K562 (cell line): ENCODE results near the gene CSTF1. TPM values are rescaled to one million over a fixed set of nuclear protein-coding genes. Genes with fewer than 3 reads are reported as not detected.

Experiments used
- ATAC-seq: fragments of 200-7000 bp; cut with Tn5 transposase; 3 replicates; pipeline ENCODE4 v1.9.1; 2020; ENCODE audit warnings: moderate library complexity
- BruUV-seq: library from RNA; stranded (reverse); fragments of 400-500 nt; replicated peaks from 2 replicates; lab custom pipeline; 2021; lab: Mats Ljungman, UMichigan
- CTCF ChIA-PET: fragments of 300-600 bp; formaldehyde crosslinking; extraction: SDS; loops from one replicate; lab custom pipeline; 2021; ENCODE audit warnings: low intra/inter-chr PET ratio; lab: Yijun Ruan, JAX
- POLR2A ChIA-PET: fragments of 300-600, 350-650 bp; sonication (Branson Sonifier 250); formaldehyde crosslinking; extraction: SDS; loops from one replicate; lab custom pipeline; 2021; ENCODE audit warnings: antibody characterized with exemption, inconsistent platforms; lab: Yijun Ruan, JAX
- DNase-seq, 4 experiments: peaks; one replicate each; pipeline versions ENCODE4 v3.0.0 to v3.0.0-alpha.2; 2011 to 2018; ENCODE audit warnings: low spot score in 3 of 4, mixed read lengths in 3 of 4; ENCODE audit errors: extremely low read depth in 1 of 4
- FAIRE-seq: peaks from 2 replicates; lab custom pipeline; 2011; peaks lifted over from hg19 to GRCh38; lab: Jason Lieb, UNC
- H2AFZ ChIP-seq: 2 replicates; pipeline ENCODE4 v1.6.0; 2011; ENCODE audit warnings: low read depth, low read length, control low read depth, inconsistent platforms
- H3K27ac ChIP-seq: fragments of 200-600 bp; 3 replicates; pipeline ENCODE4 v1.8.0; 2011; ENCODE audit warnings: low read depth, mild to moderate bottlenecking, control low read depth, inconsistent platforms, low read length, moderate library complexity, mixed read lengths; ENCODE audit errors: extremely low read depth
- H3K27me3 ChIP-seq, 2 experiments: fragments of 300-600 bp in 1 of 2; 2 replicates in 1 of 2; 3 replicates in 1 of 2; pipeline versions ENCODE4 v1.6.0 to v1.8.0; 2011; ENCODE audit warnings: inconsistent platforms in 2 of 2, low read length in 2 of 2, mild to moderate bottlenecking in 1 of 2, mixed read lengths in 1 of 2, moderate library complexity in 1 of 2; ENCODE audit not compliant: control insufficient read depth in 2 of 2, insufficient read depth in 2 of 2
- H3K36me3 ChIP-seq: fragments of 300-600 bp; 3 replicates; pipeline ENCODE4 v1.8.0; 2011; ENCODE audit warnings: mild to moderate bottlenecking, low read length, inconsistent platforms; ENCODE audit not compliant: control insufficient read depth, insufficient read depth
- H3K4me1 ChIP-seq, 2 experiments: fragments of 200-600 bp in 1 of 2; replicated peaks in 1 of 2; 2 replicates in 1 of 2; 3 replicates in 1 of 2; pipeline versions ENCODE4 v1.5.1 to v1.8.0; 2011; ENCODE audit warnings: inconsistent platforms in 2 of 2, low read length in 2 of 2, mild to moderate bottlenecking in 1 of 2, mixed read lengths in 1 of 2, moderate library complexity in 1 of 2; ENCODE audit not compliant: control insufficient read depth in 2 of 2, insufficient read depth in 2 of 2
- H3K4me2 ChIP-seq: 2 replicates; pipeline ENCODE4 v1.6.1; 2011; ENCODE audit warnings: low read length, control low read depth, inconsistent platforms, mixed read lengths; ENCODE audit not compliant: insufficient read depth
- H3K4me3 ChIP-seq: fragments of 200-600 bp; sonication (generic), shearing (Covaris generic); 2 replicates; pipeline ENCODE4 v1.5.1; 2016; ENCODE audit warnings: control low read depth, inconsistent platforms
- H3K79me2 ChIP-seq: fragments of 200-600 bp; 3 replicates; pipeline ENCODE4 v1.8.0; 2011; ENCODE audit warnings: low read length, inconsistent platforms; ENCODE audit not compliant: control insufficient read depth, insufficient read depth
- H3K9ac ChIP-seq, 2 experiments: 2 replicates each; pipeline versions ENCODE4 v1.6.0 to v1.6.1; 2011; ENCODE audit warnings: low read depth in 2 of 2, low read length in 2 of 2, control low read depth in 1 of 2, inconsistent platforms in 1 of 2, mild to moderate bottlenecking in 1 of 2, mixed read lengths in 1 of 2; ENCODE audit not compliant: insufficient read depth in 1 of 2
- H3K9me1 ChIP-seq: one replicate; pipeline ENCODE4 v1.6.0; 2011; ENCODE audit warnings: inconsistent platforms, mild to moderate bottlenecking, low read length, moderate library complexity; ENCODE audit not compliant: control insufficient read depth, insufficient read depth
- H3K9me3 ChIP-seq: replicated peaks from 2 replicates; pipeline ENCODE4 v1.5.1; 2011; ENCODE audit warnings: low read depth, low read length, inconsistent platforms; ENCODE audit not compliant: control insufficient read depth, insufficient read depth
- H4K20me1 ChIP-seq: replicated peaks from 2 replicates; pipeline ENCODE4 v1.6.1; 2011; ENCODE audit warnings: low read length, inconsistent platforms, mixed read lengths; ENCODE audit not compliant: control insufficient read depth, insufficient read depth
- ESRRA ChIP-seq: fragments of 450-650 bp; IDR thresholded peaks from 2 replicates; pipeline ENCODE4 v1.6.1; 2014; ENCODE audit warnings: low read depth, mild to moderate bottlenecking, moderate library complexity, borderline replicate concordance
- FOXA3 ChIP-seq, 2 experiments: fragments of 450-650 bp in 1 of 2; sonication (generic) in 1 of 2; formaldehyde crosslinking; IDR thresholded peaks in 1 of 2; conservative IDR thresholded peaks in 1 of 2; 2 replicates each; pipeline versions ENCODE4 v1.4.0 to v1.8.0; 2020 to 2022; ENCODE audit warnings: mild to moderate bottlenecking in 2 of 2, missing genetic modification reagents in 1 of 2
- FOXP1 ChIP-seq: sonication (generic); formaldehyde crosslinking; IDR thresholded peaks from 2 replicates; pipeline ENCODE4 v1.8.0; 2022; ENCODE audit warnings: mild to moderate bottlenecking, missing genetic modification reagents
- KAT2B ChIP-seq: IDR thresholded peaks from one replicate; pipeline ENCODE4 v1.6.1; 2012; ENCODE audit warnings: low read depth, mild to moderate bottlenecking, control low read depth, inconsistent platforms, low read length, moderate library complexity
- SMARCA4 ChIP-seq: fragments of 450-650 bp; IDR thresholded peaks from 2 replicates; pipeline ENCODE4 v1.6.1; 2016
- SPI1 ChIP-seq: IDR thresholded peaks from 2 replicates; pipeline ENCODE4 v1.6.1; 2011; ENCODE audit warnings: low read depth, low read length, control low read depth, borderline replicate concordance
- TEAD1 ChIP-seq, 2 experiments: fragments of 450-650 bp in 1 of 2; sonication (generic) in 1 of 2; formaldehyde crosslinking; IDR thresholded peaks; 2 replicates each; pipeline versions ENCODE4 v1.4.0 to v1.8.0; 2020 to 2022; ENCODE audit warnings: mild to moderate bottlenecking in 2 of 2, missing genetic modification reagents in 1 of 2
- YBX1 ChIP-seq: fragments of 450-650 bp; IDR thresholded peaks from 2 replicates; pipeline ENCODE4 v1.7.1; 2016; ENCODE audit warnings: mild to moderate bottlenecking
- ZNF133 ChIP-seq: fragments of 250-450 bp; sonication (Bioruptor Pico); IDR thresholded peaks from 2 replicates; pipeline ENCODE4 v1.4.0; 2020; ENCODE audit warnings: mild to moderate bottlenecking
- ZNF347 ChIP-seq: fragments of 450-650 bp; formaldehyde crosslinking; IDR thresholded peaks from 2 replicates; pipeline ENCODE4 v1.4.0; 2020; ENCODE audit warnings: low read depth, mild to moderate bottlenecking, moderate library complexity
- WGBS: fragments of 100-300 bp; shearing (Covaris generic); methylation state at CpG from one replicate; pipeline ENCODE4 v1.1.6; 2016; ENCODE audit warnings: low coverage, mixed read lengths; ENCODE audit not compliant: insufficient coverage; ENCODE audit errors: missing lambda C conversion rate; 5-methylcytosine and 5-hydroxymethylcytosine counted together
- in situ Hi-C: fragments of 300-500 bp; cut with MboI; formaldehyde crosslinking; loops from 4 replicates; pipeline ENCODE4 v1.15.0; 2018; ENCODE audit warnings: inconsistent platforms, mixed read lengths
- intact Hi-C: fragments of 100-400 bp; cut with micrococcal nuclease; formaldehyde crosslinking; loops from 2 replicates; pipeline ENCODE4 v1.14.2; 2022
- polyA plus RNA-seq, 8 experiments: library from polyadenylated mRNA; depleted of rRNA in 4 of 8; stranded (reverse) in 5 of 8; unstranded in 3 of 8; fragments of >200 nt; fragmentation: Nextera tagmentation in 2 of 8; fragmentation: Illumina TruSeq in 1 of 8; extraction: Ambion mirVana in 2 of 8; extraction: Trizol in 1 of 8; gene quantifications; 2 replicates each; pipeline versions ENCODE4 v1.2.1 to v1.2.3, GENCODE V29; 2011 to 2014; ENCODE audit warnings: inconsistent platforms in 1 of 8, missing spikeins in 1 of 8
- total RNA-seq, 7 experiments: library from RNA; depleted of rRNA in 6 of 7; stranded (reverse); fragments of >200 nt in 6 of 7; fragmentation: Illumina TruSeq in 2 of 7; extraction: Trizol in 2 of 7; gene quantifications; 2 replicates each; pipeline versions ENCODE4 v1.2.1 to v1.2.3, GENCODE V29; 2011 to 2021; ENCODE audit warnings: low replicate concordance in 1 of 7
- TF ChIP-seq, protein P1 (sequence below): sonication (generic); formaldehyde crosslinking; IDR thresholded peaks from 2 replicates; pipeline ENCODE4 v1.8.0; 2022; ENCODE audit warnings: mild to moderate bottlenecking, missing genetic modification reagents
- TF ChIP-seq, protein P2 (sequence below): sonication (generic); formaldehyde crosslinking; IDR thresholded peaks from 2 replicates; pipeline ENCODE4 v1.8.0; 2022; ENCODE audit warnings: missing genetic modification reagents, mild to moderate bottlenecking, borderline replicate concordance
- TF ChIP-seq, protein P3 (sequence below): fragments of 250-450 bp; sonication (Bioruptor Pico); IDR thresholded peaks from 2 replicates; pipeline ENCODE4 v1.8.0; 2022; ENCODE audit warnings: inconsistent platforms

Gene CSTF1
- total and polyA plus RNA-seq, 9 of the 15 experiments (the other 6 are each of a cell fraction or from before 2014, with no cell fraction given): 30.8 to 110 (median 53.4) TPM

DNA sequence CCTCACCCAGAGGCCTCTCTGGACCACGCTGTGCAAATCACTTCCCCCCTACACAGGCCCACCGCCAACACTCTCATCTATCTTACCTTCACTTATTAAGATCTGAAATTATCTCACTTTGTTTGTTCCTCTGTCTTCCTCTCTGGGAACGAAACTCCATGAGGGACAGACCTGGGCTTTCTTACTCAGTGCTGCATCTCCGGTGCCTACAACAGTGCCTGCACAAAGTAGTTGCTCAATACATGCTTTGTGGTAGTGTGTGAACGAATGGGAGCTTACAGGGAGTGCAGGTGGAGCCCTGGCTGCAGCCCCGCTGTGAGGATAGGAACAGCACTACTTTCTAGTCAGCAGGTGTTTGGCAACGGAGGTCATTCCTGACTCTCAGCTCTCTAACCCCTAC, 25.0 kb downstream of the CSTF1 start (continued):
- TF ChIP-seq ZNF347 (CRISPR knock-in tag): no peak
- TF ChIP-seq, all 486 proteins: peak for 9

DNA sequence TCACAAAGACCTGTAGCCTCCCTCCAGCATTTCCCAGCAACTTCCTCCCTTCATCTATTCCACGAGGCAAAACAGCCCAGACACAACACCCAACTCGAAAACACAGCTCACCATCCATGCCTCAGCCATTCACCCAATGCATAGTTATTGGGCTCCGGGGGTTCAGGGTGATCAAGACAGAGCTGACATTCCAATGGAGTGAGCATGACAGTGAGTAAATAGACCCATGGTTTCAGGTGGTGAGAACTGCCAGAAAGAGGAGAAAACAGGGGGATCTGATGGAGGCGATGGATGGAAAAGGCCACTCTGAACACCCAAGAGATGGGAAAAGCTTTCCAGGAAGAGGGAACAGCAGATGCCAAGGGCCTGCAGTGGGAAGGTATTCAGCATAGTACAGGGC, 25.5 kb downstream of the CSTF1 start:
- CTCF ChIA-PET: no interaction called here
- H3K9ac ChIP-seq: peak overlapping the region; percentile 56 to 77; a peak in 3 of 4 replicates
- no peaks in the 10 kb centered on the region; the same call in 1 of the 2 replicates for H4K20me1 ChIP-seq
- no peaks in the 10 kb centered on the region for H3K9me3 ChIP-seq
- ATAC-seq (no peak), FAIRE-seq (no peak), DNase-seq (no peak)
- H2AFZ ChIP-seq: no peak overlapping the region
- no peaks in the 10 kb centered on the region for H3K27me3 ChIP-seq
- peaks cover 100% of the 10 kb centered on the region for H3K79me2 ChIP-seq
- WGBS: 34% methylated on average over 4 of the region's 4 CpGs
- H3K4me1 ChIP-seq: peaks cover 26 to 73% of the 10 kb centered on the region in 2 experiments
- BruUV-seq: no TSS peak
- peak overlapping the region; percentile 85 for H3K27ac ChIP-seq
- peaks cover 67% of the 10 kb centered on the region for H3K36me3 ChIP-seq
- intact Hi-C loops (no loop called here), in situ Hi-C loops (no loop called here)
- peak overlapping the region; percentile 78 for H3K4me2 ChIP-seq
- H3K4me3 ChIP-seq: peak overlapping the region; percentile 77
- no peaks in the 10 kb centered on the region for H3K9me1 ChIP-seq
- POLR2A ChIA-PET: interaction anchor here (0.9 to 1.9 kb wide), 10 partner anchors 8 to 67 kb away, joined by 3 to 9 read pairs (median 4); partner anchors contain the start of genes AURKA, CSTF1 and RTF2
- TF ChIP-seq, protein P1, sequence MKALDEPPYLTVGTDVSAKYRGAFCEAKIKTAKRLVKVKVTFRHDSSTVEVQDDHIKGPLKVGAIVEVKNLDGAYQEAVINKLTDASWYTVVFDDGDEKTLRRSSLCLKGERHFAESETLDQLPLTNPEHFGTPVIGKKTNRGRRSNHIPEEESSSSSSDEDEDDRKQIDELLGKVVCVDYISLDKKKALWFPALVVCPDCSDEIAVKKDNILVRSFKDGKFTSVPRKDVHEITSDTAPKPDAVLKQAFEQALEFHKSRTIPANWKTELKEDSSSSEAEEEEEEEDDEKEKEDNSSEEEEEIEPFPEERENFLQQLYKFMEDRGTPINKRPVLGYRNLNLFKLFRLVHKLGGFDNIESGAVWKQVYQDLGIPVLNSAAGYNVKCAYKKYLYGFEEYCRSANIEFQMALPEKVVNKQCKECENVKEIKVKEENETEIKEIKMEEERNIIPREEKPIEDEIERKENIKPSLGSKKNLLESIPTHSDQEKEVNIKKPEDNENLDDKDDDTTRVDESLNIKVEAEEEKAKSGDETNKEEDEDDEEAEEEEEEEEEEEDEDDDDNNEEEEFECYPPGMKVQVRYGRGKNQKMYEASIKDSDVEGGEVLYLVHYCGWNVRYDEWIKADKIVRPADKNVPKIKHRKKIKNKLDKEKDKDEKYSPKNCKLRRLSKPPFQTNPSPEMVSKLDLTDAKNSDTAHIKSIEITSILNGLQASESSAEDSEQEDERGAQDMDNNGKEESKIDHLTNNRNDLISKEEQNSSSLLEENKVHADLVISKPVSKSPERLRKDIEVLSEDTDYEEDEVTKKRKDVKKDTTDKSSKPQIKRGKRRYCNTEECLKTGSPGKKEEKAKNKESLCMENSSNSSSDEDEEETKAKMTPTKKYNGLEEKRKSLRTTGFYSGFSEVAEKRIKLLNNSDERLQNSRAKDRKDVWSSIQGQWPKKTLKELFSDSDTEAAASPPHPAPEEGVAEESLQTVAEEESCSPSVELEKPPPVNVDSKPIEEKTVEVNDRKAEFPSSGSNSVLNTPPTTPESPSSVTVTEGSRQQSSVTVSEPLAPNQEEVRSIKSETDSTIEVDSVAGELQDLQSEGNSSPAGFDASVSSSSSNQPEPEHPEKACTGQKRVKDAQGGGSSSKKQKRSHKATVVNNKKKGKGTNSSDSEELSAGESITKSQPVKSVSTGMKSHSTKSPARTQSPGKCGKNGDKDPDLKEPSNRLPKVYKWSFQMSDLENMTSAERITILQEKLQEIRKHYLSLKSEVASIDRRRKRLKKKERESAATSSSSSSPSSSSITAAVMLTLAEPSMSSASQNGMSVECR (CRISPR knock-in tag): 0 out of 2 replicates have a peak, but pooled peaks have one; percentile 34
- no peak for TF ChIP-seq ZNF133 (CRISPR knock-in tag)
- 0 out of 2 replicates have a peak, but pooled peaks have one; percentile 7 for TF ChIP-seq SMARCA4
- peak; percentile 19; the same call in 1 of the 2 replicates for TF ChIP-seq SPI1
- TF ChIP-seq YBX1: no peak
- TF ChIP-seq FOXP1 (CRISPR knock-in tag): 0 out of 2 replicates have a peak, but pooled peaks have one; percentile 38
- TF ChIP-seq, protein P2, sequence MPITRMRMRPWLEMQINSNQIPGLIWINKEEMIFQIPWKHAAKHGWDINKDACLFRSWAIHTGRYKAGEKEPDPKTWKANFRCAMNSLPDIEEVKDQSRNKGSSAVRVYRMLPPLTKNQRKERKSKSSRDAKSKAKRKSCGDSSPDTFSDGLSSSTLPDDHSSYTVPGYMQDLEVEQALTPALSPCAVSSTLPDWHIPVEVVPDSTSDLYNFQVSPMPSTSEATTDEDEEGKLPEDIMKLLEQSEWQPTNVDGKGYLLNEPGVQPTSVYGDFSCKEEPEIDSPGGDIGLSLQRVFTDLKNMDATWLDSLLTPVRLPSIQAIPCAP (CRISPR knock-in tag): no peak
- TF ChIP-seq FOXA3 (CRISPR knock-in tag; conservative IDR thresholded peaks at IDR 0.05 in 1 of 2, IDR thresholded peaks at IDR 0.05 in 1 of 2): 0 out of 4 replicates have a peak, but pooled peaks of 1 of the 2 experiments have one; percentile 59
- 0 out of 2 replicates have a peak, but pooled peaks have one; percentile 2 for TF ChIP-seq ESRRA
- TF ChIP-seq, protein P3, sequence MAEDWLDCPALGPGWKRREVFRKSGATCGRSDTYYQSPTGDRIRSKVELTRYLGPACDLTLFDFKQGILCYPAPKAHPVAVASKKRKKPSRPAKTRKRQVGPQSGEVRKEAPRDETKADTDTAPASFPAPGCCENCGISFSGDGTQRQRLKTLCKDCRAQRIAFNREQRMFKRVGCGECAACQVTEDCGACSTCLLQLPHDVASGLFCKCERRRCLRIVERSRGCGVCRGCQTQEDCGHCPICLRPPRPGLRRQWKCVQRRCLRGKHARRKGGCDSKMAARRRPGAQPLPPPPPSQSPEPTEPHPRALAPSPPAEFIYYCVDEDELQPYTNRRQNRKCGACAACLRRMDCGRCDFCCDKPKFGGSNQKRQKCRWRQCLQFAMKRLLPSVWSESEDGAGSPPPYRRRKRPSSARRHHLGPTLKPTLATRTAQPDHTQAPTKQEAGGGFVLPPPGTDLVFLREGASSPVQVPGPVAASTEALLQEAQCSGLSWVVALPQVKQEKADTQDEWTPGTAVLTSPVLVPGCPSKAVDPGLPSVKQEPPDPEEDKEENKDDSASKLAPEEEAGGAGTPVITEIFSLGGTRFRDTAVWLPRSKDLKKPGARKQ (CRISPR knock-in tag): no peak
- TF ChIP-seq TEAD1 (CRISPR knock-in tag; IDR thresholded peaks at IDR 0.05): 0 out of 4 replicates have a peak, but pooled peaks of 1 of the 2 experiments have one; percentile 17
- no peak for TF ChIP-seq KAT2B
